ENCODE data around the gene MYB. TPM values are rescaled to one million over a fixed set of nuclear protein-coding genes. Genes with fewer than 3 reads are reported as not detected.
"Not testable (repeated sequence)": the region's sequence is repeated elsewhere in the genome, so short reads cannot be mapped to it uniquely, and the experiment has no call there.

The MYB gene
- total RNA-seq, 1 donor from 2014 or later = 0.08 TPM

DNA sequence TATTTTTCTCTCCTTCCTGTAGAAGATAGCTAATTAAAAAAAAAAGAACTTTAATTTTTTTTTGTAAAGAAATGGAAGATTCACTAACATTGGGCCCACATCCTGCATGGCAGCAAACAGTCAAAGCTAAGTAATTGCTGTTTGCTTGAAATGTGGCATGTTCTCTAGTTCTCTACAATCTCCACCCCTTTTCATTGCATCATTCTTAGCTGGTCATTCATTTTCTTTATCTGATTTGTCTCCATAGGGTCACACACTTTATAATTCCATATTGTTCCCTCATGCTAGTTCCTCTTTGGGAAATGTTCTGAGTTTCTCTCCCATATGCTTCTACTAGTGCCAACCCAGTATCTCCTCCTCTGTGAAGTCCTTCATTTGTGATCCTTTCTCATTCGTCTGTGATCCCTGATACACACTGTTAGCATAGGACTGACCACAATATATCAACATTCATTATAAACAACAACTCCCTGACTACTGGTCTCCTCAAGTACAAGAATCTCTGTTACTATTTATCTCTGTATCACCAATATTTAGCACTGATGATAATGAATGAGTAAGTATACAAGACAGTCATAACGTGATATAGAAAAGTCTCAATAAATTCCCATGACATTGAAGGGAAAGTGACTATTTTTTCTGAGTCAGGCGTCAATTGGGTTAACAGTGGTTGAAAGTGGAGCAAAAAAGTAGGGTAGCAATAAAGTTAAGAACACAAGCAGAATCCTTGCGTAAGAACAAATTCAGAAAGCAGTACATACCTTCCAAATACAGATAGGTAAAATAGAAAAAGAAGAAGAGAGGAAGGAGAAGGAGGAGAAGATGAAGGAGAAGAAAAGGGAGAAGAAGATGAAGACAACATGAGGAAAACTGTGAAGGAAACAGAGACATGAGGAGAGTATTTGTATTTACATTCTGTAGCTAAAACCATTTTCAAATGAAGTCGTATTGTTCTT is 33.2 kb upstream of the MYB start:
- no peak for DNase-seq
- Histone ChIP-seq H3K27ac (replicated peaks) (no peak overlapping the region), H3K36me3 (no peaks in the 10 kb centered on the region), H3K9me3 (replicated peaks) (peaks cover 10% of the 10 kb centered on the region), H3K4me1 (no peaks in the 10 kb centered on the region), H3K27me3 (ENCODE audit: low read depth) (no peaks in the 10 kb centered on the region), H3K4me3 (no peak overlapping the region)
- TF ChIP-seq CTCF (IDR thresholded peaks at IDR 0.05; ENCODE audit: borderline replicate concordance) = no peak
- intact Hi-C loops (cut with micrococcal nuclease) = no loop called here

DNA sequence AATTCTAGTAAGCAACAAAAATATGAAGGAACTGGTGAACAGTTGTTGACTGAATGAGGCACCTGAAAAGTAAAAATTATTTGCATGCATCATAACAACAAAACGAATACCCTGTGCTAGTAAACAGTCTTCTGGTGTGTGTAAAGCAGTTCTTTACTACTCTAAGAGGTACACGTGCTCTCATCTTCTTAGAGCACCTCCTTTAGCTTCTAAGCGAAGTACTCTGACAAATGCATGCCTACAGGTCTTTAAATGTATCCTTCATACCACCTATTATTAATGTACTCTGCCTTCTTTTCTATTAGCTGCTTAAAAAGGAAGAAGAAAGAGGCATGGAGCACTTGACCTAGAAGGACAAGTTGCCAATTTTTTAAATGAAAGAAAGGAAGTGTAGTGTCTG is 32.2 kb upstream of the MYB start:
- TF ChIP-seq CTCF (IDR thresholded peaks at IDR 0.05; ENCODE audit: borderline replicate concordance) = no peak
- intact Hi-C loops (cut with micrococcal nuclease) = no loop called here

DNA sequence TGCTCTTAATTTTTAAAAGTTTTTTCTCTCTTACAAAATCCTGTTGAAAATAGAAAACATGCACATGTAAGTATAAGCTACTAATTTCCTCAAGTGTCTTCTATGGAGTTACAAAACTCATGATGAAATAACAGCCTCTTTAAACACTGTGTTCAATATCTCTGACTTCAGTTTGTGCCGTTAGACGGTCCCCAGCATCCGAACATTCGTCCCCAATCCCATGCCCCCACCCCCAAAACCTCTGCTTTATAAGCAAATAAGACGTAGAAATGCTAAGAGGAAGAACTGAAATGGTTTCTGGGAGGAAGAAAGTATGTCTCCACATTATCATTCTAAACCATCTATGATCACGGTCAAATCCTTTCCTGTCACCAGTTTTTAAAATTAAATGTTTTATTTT is 31.7 kb upstream of the MYB start:
- Histone ChIP-seq H3K4me1 (no peaks in the 10 kb centered on the region), H3K9me3 (replicated peaks) (peaks cover 19% of the 10 kb centered on the region), H3K27ac (replicated peaks) (no peak overlapping the region), H3K4me3 (no peak overlapping the region), H3K27me3 (ENCODE audit: low read depth) (no peaks in the 10 kb centered on the region), H3K36me3 (no peaks in the 10 kb centered on the region)
- TF ChIP-seq CTCF (IDR thresholded peaks at IDR 0.05; ENCODE audit: borderline replicate concordance) = no peak
- DNase-seq = no peak
- intact Hi-C loops (cut with micrococcal nuclease) = no loop called here

More for the DNA sequence above, 32.2 kb upstream of the MYB start:
- Histone ChIP-seq H3K27me3 (ENCODE audit: low read depth) (no peaks in the 10 kb centered on the region), H3K36me3 (no peaks in the 10 kb centered on the region), H3K27ac (replicated peaks) (no peak overlapping the region), H3K4me1 (no peaks in the 10 kb centered on the region), H3K4me3 (no peak overlapping the region), H3K9me3 (replicated peaks) (peaks cover 15% of the 10 kb centered on the region)
- no peak for DNase-seq

DNA sequence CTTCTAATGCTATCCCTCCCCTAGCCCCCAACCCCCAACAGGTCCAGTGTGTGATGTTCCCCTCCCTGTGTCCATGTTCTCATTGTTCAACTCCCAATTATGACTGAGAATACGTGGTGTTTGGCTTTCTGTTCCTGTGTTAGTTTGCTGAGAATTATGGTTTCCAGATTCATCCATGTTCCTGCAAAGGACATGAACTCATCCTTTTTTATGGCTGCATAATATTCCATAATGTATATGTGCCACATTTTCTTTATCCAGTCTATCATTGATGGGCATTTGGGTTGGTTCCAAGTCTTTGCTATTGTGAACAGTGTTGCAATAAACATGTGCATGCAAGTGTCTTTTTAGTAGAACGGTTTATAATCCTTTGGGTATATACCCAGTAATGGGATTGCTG is 30.6 kb upstream of the MYB start:
- H3K4me1 ChIP-seq; H3K36me3 ChIP-seq; H3K27me3 ChIP-seq (ENCODE audit: low read depth); DNase-seq; H3K4me3 ChIP-seq; H3K27ac ChIP-seq (replicated peaks); intact Hi-C loops (cut with micrococcal nuclease): not testable (repeated sequence)
- H3K9me3 ChIP-seq (replicated peaks) = peaks cover 24% of the 10 kb centered on the region

DNA sequence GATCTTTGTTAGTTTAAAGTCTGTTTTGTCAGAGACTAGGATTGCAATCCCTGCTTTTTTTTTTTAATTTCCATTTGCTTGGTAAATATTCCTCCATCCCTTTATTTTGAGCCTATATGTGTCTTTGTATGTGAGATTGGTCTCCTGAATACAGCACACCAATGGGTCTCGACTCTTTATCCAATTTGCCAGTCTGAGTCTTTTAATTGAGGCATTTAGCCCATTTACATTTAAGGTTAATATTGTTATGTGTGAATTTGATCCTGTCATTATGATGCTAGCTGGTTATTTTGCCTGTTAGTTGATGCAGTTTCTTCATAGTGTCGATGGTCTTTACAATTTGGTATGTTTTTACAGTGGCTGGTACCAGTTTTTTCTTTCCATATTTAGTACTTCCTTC is 27.0 kb upstream of the MYB start:
- H3K4me3 ChIP-seq; H3K36me3 ChIP-seq; DNase-seq; H3K27ac ChIP-seq (replicated peaks); intact Hi-C loops (cut with micrococcal nuclease); H3K4me1 ChIP-seq: not testable (repeated sequence)
- Histone ChIP-seq H3K9me3 (replicated peaks) (peaks cover 24% of the 10 kb centered on the region), H3K27me3 (ENCODE audit: low read depth) (peaks cover 30% of the 10 kb centered on the region)

DNA sequence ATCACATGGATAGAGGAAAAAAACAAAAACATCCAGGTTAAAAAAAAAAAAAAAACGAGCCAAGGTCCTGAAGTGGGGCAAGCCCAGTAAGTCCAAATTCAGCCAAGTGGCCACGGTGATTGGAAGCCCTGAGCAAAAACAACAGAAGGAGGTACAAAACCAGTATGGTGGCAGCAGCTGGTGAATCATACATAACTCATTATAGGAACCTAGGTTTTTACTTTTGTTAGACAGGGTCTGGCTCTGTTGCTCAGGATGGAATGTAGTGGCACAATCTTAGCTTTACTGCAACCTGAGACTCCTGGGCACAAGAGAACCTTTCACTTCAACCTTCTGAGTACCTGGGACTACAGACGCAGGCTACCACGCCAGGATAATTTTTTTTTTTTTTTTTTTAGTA is 22.7 kb upstream of the MYB start:
- H3K27ac ChIP-seq (replicated peaks) = no peak overlapping the region
- no peak for TF ChIP-seq CTCF (IDR thresholded peaks at IDR 0.05; ENCODE audit: borderline replicate concordance)

More for the DNA sequence above, 22.7 kb upstream of the MYB start:
- Histone ChIP-seq H3K9me3 (replicated peaks) (peaks cover 13% of the 10 kb centered on the region), H3K4me1 (no peaks in the 10 kb centered on the region), H3K27me3 (ENCODE audit: low read depth) (peaks cover 68% of the 10 kb centered on the region), H3K4me3 (no peak overlapping the region), H3K36me3 (no peaks in the 10 kb centered on the region)
- DNase-seq = no peak
- intact Hi-C loops (cut with micrococcal nuclease) = no loop called here

All from left ventricle myocardium inferior (tissue), 1 donor.